ENCODE results near the gene GPX4. TPM values are rescaled to one million over a fixed set of nuclear protein-coding genes. Genes with fewer than 3 reads are reported as not detected.
A peak's percentile ranks its signal among the peaks of the same experiment; 100 is the strongest.

Gene GPX4
- total RNA-seq, 6 donors from 2014 or later, result 370 to 717 (median 484) TPM

DNA sequence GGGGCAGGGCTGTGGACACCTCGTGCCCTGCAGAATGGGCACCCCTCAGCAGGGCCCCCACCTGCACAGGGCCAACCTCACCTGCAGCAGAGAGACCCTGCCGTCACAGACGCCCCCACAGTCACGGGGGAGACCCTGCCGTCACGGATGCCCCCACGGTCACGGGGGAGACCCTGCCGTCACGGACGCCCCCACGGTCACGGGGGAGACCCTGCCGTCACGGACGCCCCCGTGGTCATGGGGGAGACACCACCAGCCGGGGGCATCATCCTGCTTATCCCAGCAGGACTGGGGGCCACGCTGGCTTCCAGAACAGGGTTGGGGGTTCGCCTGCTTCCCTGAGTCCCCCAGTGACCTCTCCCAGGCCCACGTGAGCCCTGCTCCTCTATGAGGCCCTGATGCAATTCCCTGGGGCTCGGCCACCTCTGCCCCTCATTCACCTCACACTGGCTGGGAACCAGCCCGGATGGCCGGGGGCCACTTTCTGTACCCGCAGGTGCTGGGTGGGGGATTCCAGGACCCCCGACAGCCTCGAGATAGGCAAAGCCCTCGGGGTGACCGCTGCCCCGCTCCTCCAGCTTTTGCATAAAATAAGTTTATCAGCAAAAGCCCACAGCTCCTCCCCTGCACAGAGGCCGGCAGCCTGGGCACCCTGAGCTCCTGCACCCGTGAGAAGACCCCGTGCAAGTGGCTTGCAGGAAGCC, 46.7 kb downstream of the GPX4 start:
- no peak for ATAC-seq (ENCODE audit: low FRiP score in 2 of 2)
- DNase-seq, result peak in 1 of 2 donors; percentile 70
- peak overlapping the region; percentile 80 to 98 (median 91) for H3K27ac ChIP-seq
- peaks cover 58 to 72% (median 62%) of the 10 kb centered on the region in 4 donors for H3K4me1 ChIP-seq
- H3K4me3 ChIP-seq, result peak overlapping the region in 1 of 4 donors; percentile 14
- 93 to 95% methylated on average over 28 to 32 of the region's 33 CpGs for WGBS, 2 donors
- no peaks in the 10 kb centered on the region for H3K27me3 ChIP-seq
- H3K9me3 ChIP-seq, result no peaks in the 10 kb centered on the region
- no peak for TF ChIP-seq EP300 (IDR thresholded peaks at IDR 0.05)
- TF ChIP-seq POLR2A (IDR thresholded peaks at IDR 0.05), result no peak
- peaks cover 5 to 68% (median 53%) of the 10 kb centered on the region in 4 donors for H3K36me3 ChIP-seq

DNA sequence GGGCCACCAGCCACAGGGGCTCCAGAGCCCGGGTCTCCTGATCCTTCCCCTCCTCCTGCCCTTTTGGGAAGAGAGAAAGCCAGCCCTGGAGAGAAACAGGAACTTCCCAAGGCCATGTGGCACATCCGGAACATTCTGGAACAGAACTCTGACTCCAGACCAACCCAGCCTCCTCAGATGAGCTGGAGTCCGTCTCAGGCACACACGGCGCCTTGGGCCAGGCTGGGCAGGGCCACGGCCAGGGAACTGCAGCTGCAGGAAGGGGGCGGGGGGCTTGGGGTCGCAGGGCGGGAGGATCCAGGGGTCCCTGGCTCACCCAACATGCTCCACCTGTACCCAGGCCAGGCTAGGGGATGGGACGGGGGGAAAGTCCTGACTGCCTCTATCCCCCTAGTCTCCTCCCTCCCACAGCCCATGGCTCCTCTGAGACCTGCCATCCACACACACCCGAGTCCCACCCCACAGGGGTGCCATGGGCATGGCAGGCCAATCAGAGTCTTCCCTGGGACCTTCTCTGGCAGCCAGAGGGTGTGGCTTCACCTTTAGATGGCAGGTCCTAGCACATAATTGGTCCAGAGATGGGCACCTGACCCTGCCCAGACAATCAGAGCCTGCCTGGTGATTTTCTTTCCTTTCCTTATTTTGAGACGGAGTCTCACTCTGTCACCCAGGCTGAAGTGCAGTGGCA, 47.4 kb downstream of the GPX4 start:
- Histone ChIP-seq H3K4me1 (peaks cover 65 to 79% (median 68%) of the 10 kb centered on the region in 4 donors), H3K36me3 (peaks cover 5 to 61% (median 49%) of the 10 kb centered on the region in 4 donors)
- WGBS, 2 donors, result 72 to 88% methylated on average over 2 to 12 of the region's 12 CpGs

DNA sequence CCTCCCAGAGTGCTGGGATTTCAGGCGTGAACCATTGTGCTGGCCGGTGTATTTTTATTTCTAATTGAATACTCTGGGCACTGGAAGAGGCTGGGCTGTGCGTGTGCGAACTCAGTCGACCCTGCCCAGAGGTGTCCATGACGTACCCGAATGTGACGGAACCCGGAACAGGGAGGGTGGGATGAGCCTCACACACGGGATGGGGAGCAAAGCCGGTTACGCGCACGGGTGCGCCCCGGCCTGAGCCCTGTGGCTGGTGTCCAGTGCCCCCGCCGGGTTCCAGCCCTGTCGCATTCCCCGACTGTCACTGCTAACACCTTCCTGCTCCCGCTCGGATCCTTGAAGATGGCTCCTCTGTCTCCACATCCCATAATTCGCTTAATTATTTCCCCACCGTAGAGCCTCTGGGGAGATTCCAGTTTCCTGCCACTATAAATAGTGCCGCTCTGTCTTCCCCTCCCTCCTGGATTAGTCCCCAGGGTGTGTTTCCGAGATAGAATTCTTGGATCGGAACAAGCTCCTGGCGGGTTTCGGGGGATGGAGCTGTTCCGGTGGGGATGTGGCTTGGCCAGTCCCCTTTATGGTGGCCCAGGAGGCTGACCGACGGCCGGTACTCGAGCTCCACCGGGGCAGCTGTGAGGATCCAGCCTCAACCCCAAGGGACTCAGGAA, 48.3 kb downstream of the GPX4 start:
- DNase-seq, result peak in 1 of 2 donors; percentile 81
- Histone ChIP-seq H3K4me3 (peak overlapping the region in 2 of 4 donors; percentile 1 to 12), H3K27me3 (no peaks in the 10 kb centered on the region), H3K27ac (peak overlapping the region; percentile 80 to 98 (median 91)), H3K4me1 (peaks cover 69 to 88% (median 77%) of the 10 kb centered on the region in 4 donors), H3K9me3 (no peaks in the 10 kb centered on the region), H3K36me3 (peaks cover under 1 to 52% (median 42%) of the 10 kb centered on the region in 4 donors)
- no peak for ATAC-seq (ENCODE audit: low FRiP score in 2 of 2)
- TF ChIP-seq POLR2A (IDR thresholded peaks at IDR 0.05) (no peak), POLR2AphosphoS5 (IDR thresholded peaks at IDR 0.05) (peak; percentile 47 to 70), EP300 (IDR thresholded peaks at IDR 0.05) (peak in 2 of 4 donors; percentile 15 to 84)
- TF ChIP-seq, protein P1, sequence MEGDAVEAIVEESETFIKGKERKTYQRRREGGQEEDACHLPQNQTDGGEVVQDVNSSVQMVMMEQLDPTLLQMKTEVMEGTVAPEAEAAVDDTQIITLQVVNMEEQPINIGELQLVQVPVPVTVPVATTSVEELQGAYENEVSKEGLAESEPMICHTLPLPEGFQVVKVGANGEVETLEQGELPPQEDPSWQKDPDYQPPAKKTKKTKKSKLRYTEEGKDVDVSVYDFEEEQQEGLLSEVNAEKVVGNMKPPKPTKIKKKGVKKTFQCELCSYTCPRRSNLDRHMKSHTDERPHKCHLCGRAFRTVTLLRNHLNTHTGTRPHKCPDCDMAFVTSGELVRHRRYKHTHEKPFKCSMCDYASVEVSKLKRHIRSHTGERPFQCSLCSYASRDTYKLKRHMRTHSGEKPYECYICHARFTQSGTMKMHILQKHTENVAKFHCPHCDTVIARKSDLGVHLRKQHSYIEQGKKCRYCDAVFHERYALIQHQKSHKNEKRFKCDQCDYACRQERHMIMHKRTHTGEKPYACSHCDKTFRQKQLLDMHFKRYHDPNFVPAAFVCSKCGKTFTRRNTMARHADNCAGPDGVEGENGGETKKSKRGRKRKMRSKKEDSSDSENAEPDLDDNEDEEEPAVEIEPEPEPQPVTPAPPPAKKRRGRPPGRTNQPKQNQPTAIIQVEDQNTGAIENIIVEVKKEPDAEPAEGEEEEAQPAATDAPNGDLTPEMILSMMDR (IDR thresholded peaks at IDR 0.05), result peak in 1 of 6 experiments; percentile 15
- WGBS, 2 donors, result 74% methylated on average over 35 of the region's 35 CpGs

More for the DNA sequence above, 47.4 kb downstream of the GPX4 start:
- DNase-seq (peak in 1 of 2 donors; percentile 64), ATAC-seq (ENCODE audit: low FRiP score in 2 of 2) (no peak)
- H3K9me3 ChIP-seq, result no peaks in the 10 kb centered on the region
- peak overlapping the region in 1 of 4 donors; percentile 14 for H3K4me3 ChIP-seq
- no peaks in the 10 kb centered on the region for H3K27me3 ChIP-seq
- H3K27ac ChIP-seq, result peak overlapping the region; percentile 80 to 98 (median 91)
- TF ChIP-seq POLR2AphosphoS5 (IDR thresholded peaks at IDR 0.05) (peak; percentile 68 to 81), EP300 (IDR thresholded peaks at IDR 0.05) (peak in 2 of 4 donors; percentile 72 to 86), POLR2A (IDR thresholded peaks at IDR 0.05) (peak in 2 of 4 donors; percentile 20 to 27)
- TF ChIP-seq, protein P1 (IDR thresholded peaks at IDR 0.05), result no peak

DNA sequence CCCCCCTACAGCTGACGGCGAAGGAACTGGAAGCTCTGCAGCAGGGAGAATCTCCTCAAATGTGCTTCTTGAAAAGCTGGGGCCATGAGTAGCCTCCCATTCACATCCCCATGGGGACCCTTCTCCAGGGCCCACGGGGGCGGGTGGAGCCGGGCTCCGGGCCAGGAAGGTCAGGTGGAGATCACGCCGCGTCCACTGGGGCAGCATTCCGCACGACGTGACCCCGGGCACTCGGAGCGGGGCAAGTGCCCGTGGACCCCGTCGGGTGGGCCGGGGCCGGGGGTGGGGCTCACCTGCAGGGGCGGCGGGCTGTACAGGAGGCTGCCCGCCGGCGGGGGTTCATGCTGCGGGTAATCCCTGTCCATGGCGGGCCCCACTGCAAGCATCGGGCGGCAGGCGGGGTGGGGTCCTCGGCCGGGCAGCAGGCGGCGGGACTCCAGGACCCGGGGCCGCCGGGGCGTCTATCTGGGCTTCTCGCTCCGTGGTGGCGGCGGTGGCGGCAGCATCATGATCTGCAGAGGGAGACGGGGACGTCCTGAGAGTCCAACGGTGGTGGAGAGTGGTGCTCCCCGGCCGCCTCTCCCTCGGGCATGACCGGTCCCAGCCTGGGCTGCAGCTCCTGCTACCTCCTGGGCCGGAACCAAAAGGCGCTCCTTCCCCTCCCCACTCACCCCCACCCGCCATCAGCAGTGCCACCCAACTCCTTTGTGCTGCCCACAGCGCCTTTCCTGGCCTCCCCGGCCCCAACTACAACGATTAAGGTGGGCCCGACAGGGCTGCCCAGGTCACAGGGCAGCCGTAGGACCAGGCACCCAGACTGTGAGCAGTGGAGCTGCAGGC, 50.3 kb downstream of the GPX4 start:
- peak in 1 of 2 donors; percentile 86 for DNase-seq
- H3K4me3 ChIP-seq, result peak overlapping the region in 3 of 4 donors; percentile 29 to 48 (median 44)
- WGBS, 2 donors, result 79 to 92% methylated on average over 21 to 58 of the region's 58 CpGs
- peak overlapping the region; percentile 95 to 98 (median 96) for H3K27ac ChIP-seq
- no peak for ATAC-seq (ENCODE audit: low FRiP score in 2 of 2)
- H3K36me3 ChIP-seq, result peaks cover 0 to 54% (median 37%) of the 10 kb centered on the region in 4 donors
- TF ChIP-seq EP300 (IDR thresholded peaks at IDR 0.05) (no peak), POLR2A (IDR thresholded peaks at IDR 0.05) (no peak), POLR2AphosphoS5 (IDR thresholded peaks at IDR 0.05) (no peak)
- TF ChIP-seq, protein P1 (IDR thresholded peaks at IDR 0.05), result no peak
- no peaks in the 10 kb centered on the region for H3K9me3 ChIP-seq
- peaks cover 68 to 82% (median 77%) of the 10 kb centered on the region in 4 donors for H3K4me1 ChIP-seq
- no peaks in the 10 kb centered on the region for H3K27me3 ChIP-seq
